ENCODE data around the gene UQCC2.

GRCh38 chr6:33756211-33756954, 44.9 kb upstream of the UQCC2 start:
- TF ChIP-seq CTCF (IDR thresholded peaks at IDR 0.05) (no peak), POLR2A (IDR thresholded peaks at IDR 0.05) (no peak)
